Bronchial epithelial cell (primary cell): Measurements from ENCODE around the gene ITPKB. TPM values are rescaled to one million over a fixed set of nuclear protein-coding genes. Genes with fewer than 3 reads are reported as not detected.

Source experiments
- DNase-seq: peaks from one replicate; pipeline ENCODE4 v3.0.0-alpha.2; 2010; ENCODE audit warnings: low read depth
- FAIRE-seq: peaks from 2 replicates; lab custom pipeline; 2011; peaks lifted over from hg19 to GRCh38; lab: Jason Lieb, UNC
- H3K27me3 ChIP-seq: 2 replicates; pipeline ENCODE4 v1.5.1; 2011; ENCODE audit warnings: low read length; ENCODE audit not compliant: control insufficient read depth, insufficient read depth
- H3K36me3 ChIP-seq: 2 replicates; pipeline ENCODE4 v1.5.1; 2011; ENCODE audit warnings: low read length; ENCODE audit not compliant: control insufficient read depth, insufficient read depth
- H3K4me3 ChIP-seq: 2 replicates; pipeline ENCODE4 v1.5.1; 2011; ENCODE audit warnings: mild to moderate bottlenecking, low read depth, low read length, control low read depth
- CTCF ChIP-seq: IDR thresholded peaks from 2 replicates; pipeline ENCODE4 v1.5.1; 2011; ENCODE audit warnings: mild to moderate bottlenecking, moderate library complexity, low read length, control low read depth, inconsistent platforms; ENCODE audit not compliant: insufficient read depth, severe bottlenecking
- total RNA-seq: library from RNA; depleted of rRNA; stranded (reverse); fragments of >200 nt; gene quantifications from 2 replicates; pipeline ENCODE4 v1.2.1, GENCODE V29; 2014

ITPKB gene
- total RNA-seq, 1 donor from 2014 or later: 1.3 TPM

- Histone ChIP-seq H3K4me3 (no peak overlapping the region), H3K27me3 (no peaks in the 10 kb centered on the region), H3K36me3 (no peaks in the 10 kb centered on the region)
- no peak for FAIRE-seq
- TF ChIP-seq CTCF: no peak
- no peak for DNase-seq
Observed at GRCh38 chr1:226678701-226679100, 60.4 kb downstream of the ITPKB start.

GRCh38 chr1:226678251-226678650 lies 60.8 kb downstream of the ITPKB start:
- Histone ChIP-seq H3K27me3 (no peaks in the 10 kb centered on the region), H3K4me3 (no peak overlapping the region), H3K36me3 (no peaks in the 10 kb centered on the region)
- DNase-seq (no peak), FAIRE-seq (no peak)
- TF ChIP-seq CTCF: no peak

- peak; percentile 54 for DNase-seq
- no peaks in the 10 kb centered on the region for H3K36me3 ChIP-seq
- no peak for TF ChIP-seq CTCF
- H3K4me3 ChIP-seq: no peak overlapping the region
- H3K27me3 ChIP-seq: no peaks in the 10 kb centered on the region
- FAIRE-seq: no peak
Observed at GRCh38 chr1:226677027-226678020, 61.8 kb downstream of the ITPKB start.

- no peak for TF ChIP-seq CTCF
- Histone ChIP-seq H3K36me3 (no peaks in the 10 kb centered on the region), H3K4me3 (no peak overlapping the region), H3K27me3 (no peaks in the 10 kb centered on the region)
- no peak for FAIRE-seq
- no peak for DNase-seq
Observed at GRCh38 chr1:226676381-226676780, 62.7 kb downstream of the ITPKB start.

GRCh38 chr1:226675715-226676357 lies 63.2 kb downstream of the ITPKB start:
- TF ChIP-seq CTCF: no peak
- DNase-seq: no peak
- Histone ChIP-seq H3K27me3 (no peaks in the 10 kb centered on the region), H3K36me3 (no peaks in the 10 kb centered on the region), H3K4me3 (no peak overlapping the region)
- no peak for FAIRE-seq
